ENCODE measurements around the gene KRTAP2-3. TPM values are rescaled to one million over a fixed set of nuclear protein-coding genes. Genes with fewer than 3 reads are reported as not detected.

The KRTAP2-3 gene
- total RNA-seq, 2 experiments from 2014 or later = not detected

- no peak for TF ChIP-seq CTCF (IDR thresholded peaks at IDR 0.05)
- Mint-ChIP-seq H3K36me3 (ENCODE audit: low read depth) (no peaks in the 10 kb centered on the region), H3K9me3 (no peaks in the 10 kb centered on the region), H3K4me3 (no peak overlapping the region), H3K27me3 (no peaks in the 10 kb centered on the region), H3K27ac (no peak overlapping the region), H3K4me1 (ENCODE audit: low read depth) (no peaks in the 10 kb centered on the region)
- intact Hi-C loops (cut with micrococcal nuclease) = no loop called here
- ChIA-PET CTCF (no interaction called here), POLR2A (no interaction called here)
- no peak for ATAC-seq
- no peak for DNase-seq
Observed at GRCh38 chr17:41016578-41017215, 43.2 kb downstream of the KRTAP2-3 start.

- intact Hi-C loops (cut with micrococcal nuclease) = no loop called here
- H3K4me1 Mint-ChIP-seq (ENCODE audit: low read depth) = no peaks in the 10 kb centered on the region
- no peak for TF ChIP-seq CTCF (IDR thresholded peaks at IDR 0.05)
- CTCF ChIA-PET = no interaction called here
- H3K36me3 Mint-ChIP-seq (ENCODE audit: low read depth) = no peaks in the 10 kb centered on the region
- DNase-seq (no peak), ATAC-seq (no peak)
- no peaks in the 10 kb centered on the region for H3K27me3 Mint-ChIP-seq
- H3K4me3 Mint-ChIP-seq = no peak overlapping the region
- no peak overlapping the region for H3K27ac Mint-ChIP-seq
- POLR2A ChIA-PET = interaction anchor here (0.6 to 0.8 kb wide), 2 partner anchors 11 to 23 kb away, joined by 3 read pairs; no protein-coding TSS in a partner anchor
- H3K9me3 Mint-ChIP-seq = no peaks in the 10 kb centered on the region
Observed at GRCh38 chr17:41015454-41015853, 44.5 kb downstream of the KRTAP2-3 start.

GRCh38 chr17:41013606-41014005 lies 46.3 kb downstream of the KRTAP2-3 start:
- no peak for ATAC-seq
- TF ChIP-seq CTCF (IDR thresholded peaks at IDR 0.05) = no peak
- intact Hi-C loops (cut with micrococcal nuclease) = no loop called here
- no peak overlapping the region for H3K4me3 Mint-ChIP-seq
- H3K9me3 Mint-ChIP-seq = no peaks in the 10 kb centered on the region
- ChIA-PET POLR2A (interaction anchor here (0.5 kb wide), 1 partner anchor 85 kb away, joined by 3 read pairs; no protein-coding TSS in a partner anchor), CTCF (interaction anchor here (0.9 kb wide), 1 partner anchor 147 kb away, joined by 3 read pairs; the partner anchor contains the start of gene KRT12)
- no peaks in the 10 kb centered on the region for H3K27me3 Mint-ChIP-seq
- no peaks in the 10 kb centered on the region for H3K4me1 Mint-ChIP-seq (ENCODE audit: low read depth)
- H3K27ac Mint-ChIP-seq = no peak overlapping the region
- no peaks in the 10 kb centered on the region for H3K36me3 Mint-ChIP-seq (ENCODE audit: low read depth)
- no peak for DNase-seq

GRCh38 chr17:41013181-41013580 lies 46.7 kb downstream of the KRTAP2-3 start:
- Mint-ChIP-seq H3K4me1 (ENCODE audit: low read depth) (no peaks in the 10 kb centered on the region), H3K4me3 (no peak overlapping the region)
- CTCF ChIA-PET = no interaction called here

More at GRCh38 chr17:41013181-41013580, 46.7 kb downstream of the KRTAP2-3 start:
- Mint-ChIP-seq H3K9me3 (no peaks in the 10 kb centered on the region), H3K27ac (no peak overlapping the region), H3K27me3 (no peaks in the 10 kb centered on the region), H3K36me3 (ENCODE audit: low read depth) (no peaks in the 10 kb centered on the region)
- POLR2A ChIA-PET = interaction anchor here (0.5 kb wide), 1 partner anchor 84 kb away, joined by 3 read pairs; no protein-coding TSS in a partner anchor
- no peak for DNase-seq
- ATAC-seq = no peak
- intact Hi-C loops (cut with micrococcal nuclease) = no loop called here
- no peak for TF ChIP-seq CTCF (IDR thresholded peaks at IDR 0.05)

All from activated CD8-positive, alpha-beta T cell treated with anti-CD3 and anti-CD28 coated beads for 36 hours (primary cell).